HG03060 (cell line): ENCODE measurements around the gene ETV5.

Experiments used
- ATAC-seq: cut with Tn5 transposase; IDR thresholded peaks from one replicate; pipeline ENCODE4 v1.9.1; 2021; ENCODE audit warnings: low read depth, moderate number of reproducible peaks; ENCODE audit not compliant: unreplicated experiment

Gene ETV5

GRCh38 chr3:186070996-186071395, 37.9 kb downstream of the ETV5 start:
- ATAC-seq = no peak

- no peak for ATAC-seq
These were observed 38.3 kb downstream of the ETV5 start for GRCh38 chr3:186070550-186070949.

- ATAC-seq = no peak
These were observed 38.8 kb downstream of the ETV5 start for GRCh38 chr3:186070133-186070532.

GRCh38 chr3:186069199-186069598, 39.7 kb downstream of the ETV5 start:
- no peak for ATAC-seq

- no peak for ATAC-seq
These were observed 40.7 kb downstream of the ETV5 start for GRCh38 chr3:186068243-186068552.

- ATAC-seq = no peak
These were observed 41.3 kb downstream of the ETV5 start for GRCh38 chr3:186067360-186068242.

GRCh38 chr3:186060222-186060621, 48.7 kb downstream of the ETV5 start:
- ATAC-seq = no peak

- no peak for ATAC-seq
These were observed 49.7 kb downstream of the ETV5 start for GRCh38 chr3:186059192-186059591.

- ATAC-seq = no peak
These were observed 50.7 kb downstream of the ETV5 start for GRCh38 chr3:186058225-186058624.

GRCh38 chr3:186057594-186057993, 51.3 kb downstream of the ETV5 start:
- no peak for ATAC-seq

- no peak for ATAC-seq
These were observed 54.0 kb downstream of the ETV5 start for GRCh38 chr3:186054792-186055352.

- ATAC-seq = no peak
These were observed 54.7 kb downstream of the ETV5 start for GRCh38 chr3:186053954-186054791.

- no peak for ATAC-seq
These were observed 56.6 kb downstream of the ETV5 start for GRCh38 chr3:186052096-186052840.

GRCh38 chr3:186049001-186049400, 59.9 kb downstream of the ETV5 start:
- no peak for ATAC-seq

GRCh38 chr3:186048119-186048518, 60.8 kb downstream of the ETV5 start:
- no peak for ATAC-seq

- ATAC-seq = no peak
These were observed 62.1 kb downstream of the ETV5 start for GRCh38 chr3:186046838-186047237.

GRCh38 chr3:186044968-186045367, 63.9 kb downstream of the ETV5 start:
- ATAC-seq = no peak

GRCh38 chr3:186044427-186044826, 64.5 kb downstream of the ETV5 start:
- ATAC-seq = no peak

- ATAC-seq = no peak
These were observed 66.2 kb downstream of the ETV5 start for GRCh38 chr3:186042521-186043202.

GRCh38 chr3:186042036-186042435, 66.9 kb downstream of the ETV5 start:
- ATAC-seq = no peak
